ENCODE measurements around the gene DCD.

- TF ChIP-seq POLR2A (IDR thresholded peaks at IDR 0.05) (no peak), CTCF (IDR thresholded peaks at IDR 0.05) (no peak)
Observed at GRCh38 chr12:54649825-54650224, 1.7 kb upstream of the DCD start.

Data from uterus (tissue), 2 donors.